Peyer's patch (tissue), 4 donors: ENCODE data around the gene HPD. TPM values are rescaled to one million over a fixed set of nuclear protein-coding genes. Genes with fewer than 3 reads are reported as not detected.

Source experiments
- DNase-seq, 3 donors: peaks; one replicate each; pipeline ENCODE4 v3.0.0-alpha.2; 2017 to 2019
- H3K27ac ChIP-seq, 4 donors: fragments of 200-600 bp; sonication (generic); one replicate each; pipeline ENCODE4 v1.5.1; 2016 to 2019
- H3K27me3 ChIP-seq, 2 donors: fragments of 200-600 bp; sonication (generic); one replicate each; pipeline ENCODE4 v1.5.1; 2019
- H3K36me3 ChIP-seq, 3 donors: fragments of 200-600 bp; sonication (generic); one replicate each; pipeline ENCODE4 v1.5.1; 2016 to 2019
- H3K4me1 ChIP-seq, 4 donors: fragments of 200-600 bp; sonication (generic); one replicate each; pipeline ENCODE4 v1.5.1; 2016 to 2019
- H3K4me3 ChIP-seq, 4 donors: fragments of 200-600 bp; sonication (generic); 1 replicate in 3 of 4; 2 replicates in 1 of 4; pipeline ENCODE4 v1.5.1; 2016 to 2019; ENCODE audit warnings: mild to moderate bottlenecking in 1 of 4
- H3K9me3 ChIP-seq, 4 donors: fragments of 200-600 bp; sonication (generic); one replicate each; pipeline ENCODE4 v1.5.1; 2016 to 2019; ENCODE audit warnings: mild to moderate bottlenecking in 1 of 4
- POLR2A ChIP-seq, 2 donors: fragments of 450-650 bp; IDR thresholded peaks; one replicate each; pipeline ENCODE4 v1.5.1; 2017; ENCODE audit warnings: antibody characterized with exemption in 2 of 2, mild to moderate bottlenecking in 2 of 2, moderate library complexity in 2 of 2
- total RNA-seq, 4 donors: library from RNA; depleted of rRNA; stranded (reverse); fragments of >200 nt; gene quantifications; one replicate each; pipeline ENCODE4 v1.1.0, GENCODE V29; 2016
- TF ChIP-seq, protein P1 (sequence below), 6 experiments: fragments of 450-650 bp in 4 of 6; fragments of 200-600 bp in 2 of 6; sonication (generic) in 1 of 6; IDR thresholded peaks; one replicate each; pipeline ENCODE4 v1.5.1; 2017 to 2019; ENCODE audit warnings: antibody characterized with exemption in 6 of 6, mild to moderate bottlenecking in 3 of 6, moderate library complexity in 1 of 6

HPD gene
- total RNA-seq, 4 donors from 2014 or later, result not detected

DNA sequence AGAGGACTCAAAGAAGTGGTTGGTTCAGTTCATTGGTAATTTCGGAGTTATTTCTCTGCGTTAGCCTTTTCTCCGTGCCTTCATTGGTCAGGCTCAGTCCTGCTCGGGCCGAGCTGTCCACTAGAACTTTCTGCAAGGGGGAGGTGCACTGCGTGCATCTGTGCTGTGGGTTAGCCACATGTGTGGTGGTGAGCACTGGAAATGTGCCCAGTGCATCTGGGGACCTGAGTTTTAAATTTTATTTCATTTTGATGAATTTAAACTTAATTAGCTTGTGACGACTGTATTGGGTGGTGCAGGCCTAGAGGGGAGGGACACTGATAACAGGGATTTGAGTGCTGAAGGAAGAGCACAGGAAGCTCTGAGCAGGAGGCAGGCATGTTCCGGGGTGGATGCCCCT is 30.4 kb downstream of the HPD start:
- TF ChIP-seq, protein P1, sequence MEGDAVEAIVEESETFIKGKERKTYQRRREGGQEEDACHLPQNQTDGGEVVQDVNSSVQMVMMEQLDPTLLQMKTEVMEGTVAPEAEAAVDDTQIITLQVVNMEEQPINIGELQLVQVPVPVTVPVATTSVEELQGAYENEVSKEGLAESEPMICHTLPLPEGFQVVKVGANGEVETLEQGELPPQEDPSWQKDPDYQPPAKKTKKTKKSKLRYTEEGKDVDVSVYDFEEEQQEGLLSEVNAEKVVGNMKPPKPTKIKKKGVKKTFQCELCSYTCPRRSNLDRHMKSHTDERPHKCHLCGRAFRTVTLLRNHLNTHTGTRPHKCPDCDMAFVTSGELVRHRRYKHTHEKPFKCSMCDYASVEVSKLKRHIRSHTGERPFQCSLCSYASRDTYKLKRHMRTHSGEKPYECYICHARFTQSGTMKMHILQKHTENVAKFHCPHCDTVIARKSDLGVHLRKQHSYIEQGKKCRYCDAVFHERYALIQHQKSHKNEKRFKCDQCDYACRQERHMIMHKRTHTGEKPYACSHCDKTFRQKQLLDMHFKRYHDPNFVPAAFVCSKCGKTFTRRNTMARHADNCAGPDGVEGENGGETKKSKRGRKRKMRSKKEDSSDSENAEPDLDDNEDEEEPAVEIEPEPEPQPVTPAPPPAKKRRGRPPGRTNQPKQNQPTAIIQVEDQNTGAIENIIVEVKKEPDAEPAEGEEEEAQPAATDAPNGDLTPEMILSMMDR (IDR thresholded peaks at IDR 0.05), result no peak
- TF ChIP-seq POLR2A (IDR thresholded peaks at IDR 0.05), result no peak
- no peak for DNase-seq
- Histone ChIP-seq H3K36me3 (peaks cover 0 to 92% (median 0%) of the 10 kb centered on the region in 3 donors), H3K27ac (no peak overlapping the region), H3K4me1 (no peaks in the 10 kb centered on the region), H3K4me3 (no peak overlapping the region), H3K27me3 (no peaks in the 10 kb centered on the region), H3K9me3 (no peaks in the 10 kb centered on the region)

DNA sequence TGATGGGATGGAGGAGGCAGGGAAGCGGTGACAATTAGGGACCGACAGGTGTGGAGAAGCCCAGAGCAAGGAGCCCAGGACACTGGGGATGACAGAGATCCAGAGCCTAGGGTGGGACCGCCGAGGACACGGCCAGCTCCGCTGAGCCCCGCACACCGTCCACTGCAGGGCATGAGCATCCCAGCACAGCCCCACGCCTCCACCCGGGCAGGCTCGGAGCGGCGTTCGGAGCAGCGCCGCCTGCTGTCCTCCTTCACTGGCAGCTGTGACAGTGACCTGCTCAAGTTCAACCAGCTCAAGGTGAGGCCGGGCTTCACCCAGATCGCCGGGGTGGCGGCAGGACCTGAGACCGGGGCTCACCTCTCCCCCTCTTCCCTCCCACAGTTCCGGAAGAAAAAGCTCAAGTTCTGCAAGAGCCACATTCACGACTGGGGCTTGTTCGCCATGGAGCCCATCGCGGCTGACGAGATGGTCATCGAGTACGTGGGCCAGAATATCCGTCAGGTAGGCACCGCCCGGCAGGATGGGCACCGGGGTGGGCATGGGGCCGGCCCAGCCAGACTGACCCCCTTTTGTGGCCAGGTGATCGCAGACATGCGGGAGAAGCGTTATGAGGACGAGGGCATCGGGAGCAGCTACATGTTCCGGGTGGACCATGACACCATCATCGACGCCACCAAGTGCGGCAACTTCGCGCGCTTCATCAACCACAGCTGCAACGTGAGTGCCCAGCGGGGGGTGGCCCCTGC is 31.1 kb downstream of the HPD start:
- Histone ChIP-seq H3K27me3 (no peaks in the 10 kb centered on the region), H3K4me1 (no peaks in the 10 kb centered on the region), H3K27ac (no peak overlapping the region), H3K9me3 (no peaks in the 10 kb centered on the region), H3K4me3 (no peak overlapping the region), H3K36me3 (peaks cover 0 to 100% (median 0%) of the 10 kb centered on the region in 3 donors)
- no peak for DNase-seq
- TF ChIP-seq POLR2A (IDR thresholded peaks at IDR 0.05), result no peak
- TF ChIP-seq, protein P1 (IDR thresholded peaks at IDR 0.05), result no peak

DNA sequence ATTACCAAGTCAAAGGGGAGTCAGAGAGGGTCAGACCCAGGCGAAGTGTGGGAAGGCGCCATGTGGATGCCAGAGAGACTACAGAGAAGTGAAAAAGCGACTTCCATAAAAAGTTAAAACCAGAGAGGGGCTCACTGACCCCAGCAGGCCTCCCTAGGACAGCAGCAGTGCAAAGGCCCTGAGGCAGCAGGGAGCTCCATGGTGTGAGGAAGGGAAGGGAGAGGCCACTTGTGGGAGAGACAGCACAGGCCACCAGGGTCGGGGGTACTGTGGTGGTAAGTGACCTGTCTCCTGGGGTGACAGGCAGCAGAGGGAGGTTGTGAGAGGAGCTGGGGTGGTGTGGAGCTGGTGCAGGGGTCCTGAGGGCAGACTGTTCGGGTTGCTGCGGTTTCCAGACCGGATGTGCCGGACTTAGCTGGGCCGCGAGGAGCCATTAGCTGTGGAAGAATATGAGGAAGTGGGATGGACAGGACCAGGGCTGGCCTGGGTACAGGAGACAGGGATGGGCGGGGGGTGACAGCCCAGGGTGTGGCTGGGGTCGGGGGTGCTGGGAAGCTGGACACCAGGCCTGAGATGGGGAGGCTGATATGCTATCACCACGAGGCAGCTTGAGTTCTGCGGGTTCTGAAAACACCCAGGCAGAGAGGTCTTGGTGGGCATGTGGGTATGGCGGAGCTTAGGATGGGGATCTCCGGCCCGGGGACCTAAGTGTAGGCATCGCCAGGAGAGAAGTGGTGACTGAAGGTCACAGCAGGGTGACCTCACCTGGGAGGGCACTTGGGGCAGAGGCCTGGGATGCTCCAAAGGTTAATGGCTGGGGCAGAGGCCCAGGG is 32.1 kb downstream of the HPD start:
- no peak overlapping the region for H3K4me3 ChIP-seq
- TF ChIP-seq POLR2A (IDR thresholded peaks at IDR 0.05), result no peak
- TF ChIP-seq, protein P1 (IDR thresholded peaks at IDR 0.05), result no peak
- no peak for DNase-seq
- H3K27ac ChIP-seq, result no peak overlapping the region
- no peaks in the 10 kb centered on the region for H3K4me1 ChIP-seq
- H3K36me3 ChIP-seq, result peaks cover 0 to 100% (median 0%) of the 10 kb centered on the region in 3 donors
- H3K27me3 ChIP-seq, result no peaks in the 10 kb centered on the region
- H3K9me3 ChIP-seq, result no peaks in the 10 kb centered on the region

DNA sequence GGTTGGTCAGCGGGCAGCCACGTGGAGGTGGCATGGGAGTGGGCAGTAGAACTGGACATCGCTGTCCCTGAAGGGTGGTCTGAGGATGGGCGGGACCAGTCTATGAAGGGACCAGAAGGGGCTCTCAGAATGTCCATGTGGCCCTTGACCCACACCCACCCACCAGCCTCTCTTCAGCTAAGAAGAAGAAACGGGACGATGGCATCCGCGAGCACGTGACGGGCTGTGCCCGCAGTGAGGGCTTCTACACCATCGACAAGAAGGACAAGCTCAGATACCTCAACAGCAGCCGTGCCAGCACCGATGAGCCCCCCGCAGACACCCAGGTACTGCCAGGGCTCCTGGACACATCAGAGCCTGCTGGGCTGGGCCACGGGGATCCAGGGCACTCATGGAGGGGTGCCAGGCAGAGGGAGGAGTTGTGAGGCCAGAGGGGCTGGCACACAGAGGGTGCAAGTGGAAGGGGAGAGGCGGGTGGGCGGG is 33.6 kb downstream of the HPD start:
- Histone ChIP-seq H3K27ac (no peak overlapping the region), H3K4me3 (no peak overlapping the region), H3K36me3 (peaks cover 0 to 100% (median 0%) of the 10 kb centered on the region in 3 donors), H3K9me3 (no peaks in the 10 kb centered on the region), H3K27me3 (no peaks in the 10 kb centered on the region), H3K4me1 (no peaks in the 10 kb centered on the region)
- no peak for DNase-seq
- TF ChIP-seq, protein P1 (IDR thresholded peaks at IDR 0.05), result no peak
- TF ChIP-seq POLR2A (IDR thresholded peaks at IDR 0.05), result no peak

DNA sequence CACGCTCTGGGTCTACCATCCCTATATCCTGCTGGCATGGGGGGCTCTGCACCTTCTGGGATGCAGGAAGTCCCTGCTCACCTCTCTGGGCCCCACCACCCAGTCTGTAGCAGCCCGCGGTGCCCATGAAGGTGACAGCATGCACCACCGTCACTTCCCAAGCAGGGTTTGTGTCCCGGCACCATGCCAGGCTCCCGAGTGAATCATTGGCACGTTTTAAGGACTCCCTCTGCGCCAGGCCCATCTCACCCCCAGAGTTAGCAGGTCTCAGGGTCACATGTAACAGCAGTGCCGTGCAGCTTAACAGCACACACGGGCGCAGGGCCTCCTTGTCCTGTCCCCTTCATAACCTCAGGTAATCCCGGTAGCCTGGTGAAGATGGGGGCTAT is 34.9 kb downstream of the HPD start:
- no peaks in the 10 kb centered on the region for H3K4me1 ChIP-seq
- no peak overlapping the region for H3K27ac ChIP-seq
- H3K9me3 ChIP-seq, result no peaks in the 10 kb centered on the region
- TF ChIP-seq, protein P1 (IDR thresholded peaks at IDR 0.05), result no peak
- no peak for TF ChIP-seq POLR2A (IDR thresholded peaks at IDR 0.05)
- no peak overlapping the region for H3K4me3 ChIP-seq
- peaks cover 0 to 100% (median 0%) of the 10 kb centered on the region in 3 donors for H3K36me3 ChIP-seq
- H3K27me3 ChIP-seq, result no peaks in the 10 kb centered on the region
- DNase-seq, result no peak
